GM12801 (cell line): ENCODE results near the gene DRD2.

Experiments used
- CTCF ChIP-seq: IDR thresholded peaks from one replicate; pipeline ENCODE4 v1.5.1; 2011; ENCODE audit warnings: control low read depth; ENCODE audit not compliant: insufficient read length; ENCODE audit errors: extremely low read depth

The DRD2 gene

GRCh38 chr11:113372309-113372708 lies 102.9 kb downstream of the DRD2 start:
- no peak for TF ChIP-seq CTCF

GRCh38 chr11:113370634-113371033 lies 104.6 kb downstream of the DRD2 start:
- no peak for TF ChIP-seq CTCF

- TF ChIP-seq CTCF: no peak
Observed at GRCh38 chr11:113369411-113369810, 105.8 kb downstream of the DRD2 start.

GRCh38 chr11:113365895-113366294 lies 109.3 kb downstream of the DRD2 start:
- no peak for TF ChIP-seq CTCF

- TF ChIP-seq CTCF: no peak
Observed at GRCh38 chr11:113363996-113364641, 111.1 kb downstream of the DRD2 start.

GRCh38 chr11:113363406-113363805 lies 111.8 kb downstream of the DRD2 start:
- no peak for TF ChIP-seq CTCF
